HEK293 (cell line): ENCODE data around the gene SCNN1A.

Experiments used
- ZNF292 ChIP-seq: fragments of 450-650 bp; formaldehyde crosslinking; IDR thresholded peaks from 2 replicates; pipeline ENCODE4 v1.5.1; 2016; ENCODE audit warnings: low read depth, missing biosample characterization, missing genetic modification characterization, borderline replicate concordance
- ZNF530 ChIP-seq: fragments of 450-650 bp; formaldehyde crosslinking; IDR thresholded peaks from 2 replicates; pipeline ENCODE4 v1.5.1; 2016; ENCODE audit warnings: low read depth, missing biosample characterization, missing genetic modification characterization
- TF ChIP-seq, protein P1 (sequence below): fragments of 450-650 bp; formaldehyde crosslinking; IDR thresholded peaks from 2 replicates; pipeline ENCODE4 v1.5.1; 2016; ENCODE audit warnings: missing biosample characterization, missing genetic modification characterization
- TF ChIP-seq, protein P2 (sequence below): fragments of 450-650 bp; formaldehyde crosslinking; optimal IDR thresholded peaks from 2 replicates; pipeline ENCODE3; 2016; ENCODE audit warnings: missing biosample characterization, mild to moderate bottlenecking, missing genetic modification characterization

DNA sequence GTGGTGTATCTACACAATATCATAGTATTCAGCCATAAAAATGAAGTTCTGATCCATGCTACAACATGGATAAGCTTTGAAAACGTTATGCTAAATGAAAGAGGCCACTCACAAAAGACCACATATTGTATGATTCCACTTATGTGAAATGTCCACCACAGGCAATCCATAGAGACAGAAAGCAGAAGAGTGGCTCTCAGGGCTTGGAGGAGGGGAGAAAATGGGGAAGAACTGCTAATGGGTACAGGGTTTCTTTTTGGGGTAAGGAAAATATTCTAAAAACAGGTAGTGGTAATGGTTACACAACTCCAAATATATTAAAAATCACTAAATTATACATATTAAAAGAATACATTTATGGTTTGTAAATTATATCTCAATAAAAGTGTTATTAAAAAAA, 16.5 kb downstream of the SCNN1A start:
- no peak for TF ChIP-seq ZNF530 (tag by site-specific recombination)
- TF ChIP-seq, protein P1, sequence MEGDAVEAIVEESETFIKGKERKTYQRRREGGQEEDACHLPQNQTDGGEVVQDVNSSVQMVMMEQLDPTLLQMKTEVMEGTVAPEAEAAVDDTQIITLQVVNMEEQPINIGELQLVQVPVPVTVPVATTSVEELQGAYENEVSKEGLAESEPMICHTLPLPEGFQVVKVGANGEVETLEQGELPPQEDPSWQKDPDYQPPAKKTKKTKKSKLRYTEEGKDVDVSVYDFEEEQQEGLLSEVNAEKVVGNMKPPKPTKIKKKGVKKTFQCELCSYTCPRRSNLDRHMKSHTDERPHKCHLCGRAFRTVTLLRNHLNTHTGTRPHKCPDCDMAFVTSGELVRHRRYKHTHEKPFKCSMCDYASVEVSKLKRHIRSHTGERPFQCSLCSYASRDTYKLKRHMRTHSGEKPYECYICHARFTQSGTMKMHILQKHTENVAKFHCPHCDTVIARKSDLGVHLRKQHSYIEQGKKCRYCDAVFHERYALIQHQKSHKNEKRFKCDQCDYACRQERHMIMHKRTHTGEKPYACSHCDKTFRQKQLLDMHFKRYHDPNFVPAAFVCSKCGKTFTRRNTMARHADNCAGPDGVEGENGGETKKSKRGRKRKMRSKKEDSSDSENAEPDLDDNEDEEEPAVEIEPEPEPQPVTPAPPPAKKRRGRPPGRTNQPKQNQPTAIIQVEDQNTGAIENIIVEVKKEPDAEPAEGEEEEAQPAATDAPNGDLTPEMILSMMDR (tag by site-specific recombination) = no peak
- TF ChIP-seq, protein P2, sequence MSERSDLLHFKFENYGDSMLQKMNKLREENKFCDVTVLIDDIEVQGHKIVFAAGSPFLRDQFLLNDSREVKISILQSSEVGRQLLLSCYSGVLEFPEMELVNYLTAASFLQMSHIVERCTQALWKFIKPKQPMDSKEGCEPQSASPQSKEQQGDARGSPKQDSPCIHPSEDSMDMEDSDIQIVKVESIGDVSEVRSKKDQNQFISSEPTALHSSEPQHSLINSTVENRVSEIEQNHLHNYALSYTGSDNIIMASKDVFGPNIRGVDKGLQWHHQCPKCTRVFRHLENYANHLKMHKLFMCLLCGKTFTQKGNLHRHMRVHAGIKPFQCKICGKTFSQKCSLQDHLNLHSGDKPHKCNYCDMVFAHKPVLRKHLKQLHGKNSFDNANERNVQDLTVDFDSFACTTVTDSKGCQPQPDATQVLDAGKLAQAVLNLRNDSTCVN (tag by site-specific recombination) = no peak
- no peak for TF ChIP-seq ZNF292 (tag by site-specific recombination)
